ENCODE results near the gene VWA2.

DNA sequence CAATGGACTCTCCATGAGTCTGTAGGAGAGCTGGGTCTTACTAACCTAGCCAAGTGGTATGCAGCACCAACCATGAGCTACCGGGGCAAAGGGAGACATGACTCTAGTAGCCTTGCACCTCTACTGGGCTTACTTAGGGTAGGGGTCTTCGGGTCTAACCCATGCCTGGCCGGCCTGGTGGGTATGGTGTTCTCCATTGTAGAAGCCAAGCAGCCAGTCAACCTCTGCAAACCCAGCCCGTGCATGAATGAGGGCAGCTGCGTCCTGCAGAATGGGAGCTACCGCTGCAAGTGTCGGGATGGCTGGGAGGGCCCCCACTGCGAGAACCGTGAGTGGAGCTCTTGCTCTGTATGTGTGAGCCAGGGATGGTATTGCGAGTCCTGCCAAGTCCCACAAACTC is 51.0 kb downstream of the VWA2 start:
- TF ChIP-seq, protein P1, sequence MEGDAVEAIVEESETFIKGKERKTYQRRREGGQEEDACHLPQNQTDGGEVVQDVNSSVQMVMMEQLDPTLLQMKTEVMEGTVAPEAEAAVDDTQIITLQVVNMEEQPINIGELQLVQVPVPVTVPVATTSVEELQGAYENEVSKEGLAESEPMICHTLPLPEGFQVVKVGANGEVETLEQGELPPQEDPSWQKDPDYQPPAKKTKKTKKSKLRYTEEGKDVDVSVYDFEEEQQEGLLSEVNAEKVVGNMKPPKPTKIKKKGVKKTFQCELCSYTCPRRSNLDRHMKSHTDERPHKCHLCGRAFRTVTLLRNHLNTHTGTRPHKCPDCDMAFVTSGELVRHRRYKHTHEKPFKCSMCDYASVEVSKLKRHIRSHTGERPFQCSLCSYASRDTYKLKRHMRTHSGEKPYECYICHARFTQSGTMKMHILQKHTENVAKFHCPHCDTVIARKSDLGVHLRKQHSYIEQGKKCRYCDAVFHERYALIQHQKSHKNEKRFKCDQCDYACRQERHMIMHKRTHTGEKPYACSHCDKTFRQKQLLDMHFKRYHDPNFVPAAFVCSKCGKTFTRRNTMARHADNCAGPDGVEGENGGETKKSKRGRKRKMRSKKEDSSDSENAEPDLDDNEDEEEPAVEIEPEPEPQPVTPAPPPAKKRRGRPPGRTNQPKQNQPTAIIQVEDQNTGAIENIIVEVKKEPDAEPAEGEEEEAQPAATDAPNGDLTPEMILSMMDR (IDR thresholded peaks at IDR 0.05), result no peak
- TF ChIP-seq POLR2A (IDR thresholded peaks at IDR 0.05), result no peak
